Spleen (tissue), 11 donors: ENCODE measurements around the gene NKAIN2. TPM values are rescaled to one million over a fixed set of nuclear protein-coding genes. Genes with fewer than 3 reads are reported as not detected.

Experiments
- DNase-seq: peaks from one replicate; pipeline ENCODE4 v3.0.0-alpha.2; 2020
- H3K27ac ChIP-seq, 8 donors: fragments of 200-600 bp; sonication (generic) in 7 of 8; 1 replicate in 4 of 8; 2 replicates in 4 of 8; pipeline versions ENCODE4 v1.5.0 to v1.8.0; 2016 to 2021; ENCODE audit warnings: inconsistent platforms in 4 of 8, mild to moderate bottlenecking in 4 of 8, moderate library complexity in 1 of 8
- H3K27me3 ChIP-seq, 7 donors: fragments of 200-600 bp; sonication (generic) in 6 of 7; replicated peaks in 1 of 7; 1 replicate in 4 of 7; 2 replicates in 3 of 7; pipeline versions ENCODE4 v1.5.0 to v1.8.0; 2016 to 2021; ENCODE audit warnings: inconsistent platforms in 3 of 7, mild to moderate bottlenecking in 1 of 7
- H3K36me3 ChIP-seq, 6 donors: fragments of 200-600 bp; sonication (generic) in 5 of 6; 1 replicate in 4 of 6; 2 replicates in 2 of 6; pipeline versions ENCODE4 v1.5.0 to v1.8.0; 2016 to 2021; ENCODE audit warnings: inconsistent platforms in 2 of 6
- H3K4me1 ChIP-seq, 6 donors: fragments of 200-600 bp; sonication (generic) in 5 of 6; 1 replicate in 3 of 6; 2 replicates in 3 of 6; pipeline versions ENCODE4 v1.5.0 to v1.8.0; 2016 to 2021; ENCODE audit warnings: inconsistent platforms in 3 of 6
- H3K4me3 ChIP-seq, 8 donors: fragments of 200-600 bp; sonication (generic) in 7 of 8; 1 replicate in 4 of 8; 2 replicates in 4 of 8; pipeline versions ENCODE4 v1.5.0 to v1.8.0; 2016 to 2021; ENCODE audit warnings: inconsistent platforms in 4 of 8, mild to moderate bottlenecking in 4 of 8, moderate library complexity in 2 of 8
- H3K9me3 ChIP-seq, 8 donors: fragments of 200-600 bp; sonication (generic) in 7 of 8; 1 replicate in 4 of 8; 2 replicates in 4 of 8; pipeline versions ENCODE4 v1.5.0 to v1.8.0; 2016 to 2021; ENCODE audit warnings: inconsistent platforms in 4 of 8
- CTCF ChIP-seq, 11 experiments: fragments of 200-600 bp in 7 of 11; fragments of 450-650 bp in 4 of 11; sonication (generic) in 4 of 11; IDR thresholded peaks in 8 of 11; conservative IDR thresholded peaks in 3 of 11; 1 replicate in 7 of 11; 2 replicates in 4 of 11; pipeline versions ENCODE4 v1.4.0 to v1.8.0; 2016 to 2021; ENCODE audit warnings: antibody characterized with exemption in 11 of 11, inconsistent platforms in 4 of 11, mild to moderate bottlenecking in 1 of 11
- POLR2A ChIP-seq, 3 donors: fragments of 450-650 bp; IDR thresholded peaks; one replicate each; pipeline ENCODE4 v1.5.1; 2017; ENCODE audit warnings: antibody characterized with exemption in 3 of 3, mild to moderate bottlenecking in 1 of 3
- POLR2AphosphoS5 ChIP-seq, 3 donors: sonication (generic); formaldehyde crosslinking; IDR thresholded peaks; one replicate each; pipeline ENCODE4 v1.5.1; 2017; ENCODE audit warnings: antibody characterized with exemption in 3 of 3
- WGBS, 5 donors: extraction: QIAGEN DNeasy Blood & Tissue Kit in 3 of 5; methylation state at CpG; one replicate each; pipeline versions ENCODE4 v1.1.5 to v1.1.7; 2013 to 2018; 5-methylcytosine and 5-hydroxymethylcytosine counted together
- intact Hi-C: fragments of 100-400 bp; cut with DNase I; formaldehyde crosslinking; loops from one replicate; pipeline ENCODE4 v1.15.0; 2023; ENCODE audit warnings: low total_unique reads
- polyA plus RNA-seq, 3 donors: library from polyadenylated mRNA; stranded (reverse); fragments of 200-250 nt; gene quantifications; one replicate each; pipeline ENCODE4 v1.2.1, GENCODE V29; 2013
- total RNA-seq, 7 donors: library from RNA; depleted of rRNA in 3 of 7; stranded (reverse); fragments of >200 nt in 3 of 7; fragmentation: NEBNext Ultra II Directional in 4 of 7; extraction: Animal tissue kit (Norgen Biotek cat#: 25700) in 4 of 7; gene quantifications; one replicate each; pipeline versions ENCODE4 v1.1.0 to v1.2.1, GENCODE V29; 2016 to 2021
- donor health status: healthy with polysubstance abuse.
- donor health status: DM: no; HTN: no; CAD: no; lungs with moderate emphysema.
- donor health status: DM: no; HTN: no; CAD: no.
- donor health status: Bipolar disorder and iron deficiency.
- donor health status: healthy.
- donor health status: DM: no; HTN: no; CAD: no.
- donor health status: DM: yes; HTN: yes; CAD: no.

Gene NKAIN2
- total and polyA plus RNA-seq, 10 donors: 0.13 to 0.51 (median 0.18) TPM; not detected in 4

- no peaks in the 10 kb centered on the region for H3K27me3 ChIP-seq
- no peak overlapping the region for H3K27ac ChIP-seq
- WGBS, 5 donors: 0 to 100% (median 91%) methylated on average over 1 of the region's 1 CpG
- no peak for DNase-seq
- H3K9me3 ChIP-seq: no peaks in the 10 kb centered on the region
- no peaks in the 10 kb centered on the region for H3K36me3 ChIP-seq
- no peaks in the 10 kb centered on the region for H3K4me1 ChIP-seq
- intact Hi-C loops: no loop called here
- TF ChIP-seq POLR2AphosphoS5 (IDR thresholded peaks at IDR 0.05) (no peak), CTCF (IDR thresholded peaks at IDR 0.05 in 8 of 11, conservative IDR thresholded peaks at IDR 0.05 in 3 of 11) (no peak), POLR2A (IDR thresholded peaks at IDR 0.05) (no peak)
- H3K4me3 ChIP-seq: no peak overlapping the region
These were observed 1063.5 kb downstream of the NKAIN2 start for GRCh38 chr6:124867121-124867520.

- intact Hi-C loops: no loop called here
- Histone ChIP-seq H3K4me1 (no peaks in the 10 kb centered on the region), H3K27me3 (no peaks in the 10 kb centered on the region), H3K9me3 (no peaks in the 10 kb centered on the region), H3K27ac (no peak overlapping the region), H3K36me3 (no peaks in the 10 kb centered on the region), H3K4me3 (no peak overlapping the region)
- WGBS, 5 donors: 32 to 46% (median 42%) methylated on average over 1 of the region's 1 CpG
- DNase-seq: no peak
- TF ChIP-seq POLR2A (IDR thresholded peaks at IDR 0.05): no peak
- no peak for TF ChIP-seq CTCF (IDR thresholded peaks at IDR 0.05 in 8 of 11, conservative IDR thresholded peaks at IDR 0.05 in 3 of 11)
- no peak for TF ChIP-seq POLR2AphosphoS5 (IDR thresholded peaks at IDR 0.05)
These were observed 1064.8 kb downstream of the NKAIN2 start for GRCh38 chr6:124868481-124868880.

GRCh38 chr6:124869416-124869815 lies 1065.8 kb downstream of the NKAIN2 start:
- Histone ChIP-seq H3K4me3 (no peak overlapping the region), H3K27ac (no peak overlapping the region), H3K4me1 (no peaks in the 10 kb centered on the region), H3K27me3 (no peaks in the 10 kb centered on the region), H3K9me3 (no peaks in the 10 kb centered on the region), H3K36me3 (no peaks in the 10 kb centered on the region)
- WGBS, 5 donors: 61 to 78% (median 68%) methylated on average over 2 of the region's 2 CpGs
- TF ChIP-seq CTCF (IDR thresholded peaks at IDR 0.05 in 8 of 11, conservative IDR thresholded peaks at IDR 0.05 in 3 of 11) (no peak), POLR2A (IDR thresholded peaks at IDR 0.05) (no peak), POLR2AphosphoS5 (IDR thresholded peaks at IDR 0.05) (no peak)
- intact Hi-C loops: no loop called here
- no peak for DNase-seq

GRCh38 chr6:124870611-124871459 lies 1067.2 kb downstream of the NKAIN2 start:
- peak in 10 of 11 experiments; percentile 13 to 59 (median 48) for TF ChIP-seq CTCF (IDR thresholded peaks at IDR 0.05 in 8 of 11, conservative IDR thresholded peaks at IDR 0.05 in 3 of 11)
- TF ChIP-seq POLR2AphosphoS5 (IDR thresholded peaks at IDR 0.05): no peak
- H3K4me1 ChIP-seq: no peaks in the 10 kb centered on the region
- 60 to 68% (median 63%) methylated on average over 4 of the region's 4 CpGs for WGBS, 5 donors
- H3K9me3 ChIP-seq: no peaks in the 10 kb centered on the region
- DNase-seq: no peak
- intact Hi-C loops: loop anchor here (5.0 kb wide), 1 partner anchor 246 kb away; no protein-coding TSS in a partner anchor
- H3K27ac ChIP-seq: no peak overlapping the region
- H3K27me3 ChIP-seq: no peaks in the 10 kb centered on the region
- no peak overlapping the region for H3K4me3 ChIP-seq
- no peaks in the 10 kb centered on the region for H3K36me3 ChIP-seq
